ENCODE results near the gene ANXA2R.

DNA sequence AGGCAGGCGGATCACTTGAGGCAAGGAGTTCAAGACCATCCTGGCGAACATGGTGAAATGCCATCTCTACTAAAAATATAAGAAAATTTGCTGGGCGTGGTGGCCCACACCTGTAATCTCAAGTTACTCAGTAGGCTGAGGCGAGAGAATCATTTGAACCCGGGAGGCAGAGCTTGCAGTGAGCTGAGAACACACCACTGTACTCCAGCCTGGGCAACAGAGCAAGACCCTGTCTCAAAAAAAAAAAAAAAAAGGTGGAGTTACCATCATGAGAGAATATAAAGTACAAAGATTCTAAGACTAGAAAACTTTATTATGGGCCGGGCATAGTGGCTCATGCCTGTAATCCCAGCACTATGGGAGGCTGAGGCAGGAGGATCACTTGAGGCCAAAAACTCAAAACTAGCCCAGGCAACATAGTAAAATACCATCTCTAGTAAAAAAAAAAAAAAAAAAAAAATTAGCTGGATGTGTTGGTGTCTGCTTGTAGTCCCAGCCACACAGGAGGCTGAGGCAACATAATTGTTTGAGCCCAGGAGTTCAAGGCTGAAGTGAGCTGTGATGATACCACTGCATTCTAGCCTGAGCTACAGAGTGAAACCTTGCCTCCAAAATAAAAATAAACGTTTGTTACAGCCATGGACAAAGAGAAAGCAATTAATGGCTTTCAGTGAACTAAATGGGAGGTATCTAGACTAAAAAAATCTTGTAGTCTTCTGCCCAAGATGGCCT is 12.9 kb downstream of the ANXA2R start:
- TF ChIP-seq, protein P1, sequence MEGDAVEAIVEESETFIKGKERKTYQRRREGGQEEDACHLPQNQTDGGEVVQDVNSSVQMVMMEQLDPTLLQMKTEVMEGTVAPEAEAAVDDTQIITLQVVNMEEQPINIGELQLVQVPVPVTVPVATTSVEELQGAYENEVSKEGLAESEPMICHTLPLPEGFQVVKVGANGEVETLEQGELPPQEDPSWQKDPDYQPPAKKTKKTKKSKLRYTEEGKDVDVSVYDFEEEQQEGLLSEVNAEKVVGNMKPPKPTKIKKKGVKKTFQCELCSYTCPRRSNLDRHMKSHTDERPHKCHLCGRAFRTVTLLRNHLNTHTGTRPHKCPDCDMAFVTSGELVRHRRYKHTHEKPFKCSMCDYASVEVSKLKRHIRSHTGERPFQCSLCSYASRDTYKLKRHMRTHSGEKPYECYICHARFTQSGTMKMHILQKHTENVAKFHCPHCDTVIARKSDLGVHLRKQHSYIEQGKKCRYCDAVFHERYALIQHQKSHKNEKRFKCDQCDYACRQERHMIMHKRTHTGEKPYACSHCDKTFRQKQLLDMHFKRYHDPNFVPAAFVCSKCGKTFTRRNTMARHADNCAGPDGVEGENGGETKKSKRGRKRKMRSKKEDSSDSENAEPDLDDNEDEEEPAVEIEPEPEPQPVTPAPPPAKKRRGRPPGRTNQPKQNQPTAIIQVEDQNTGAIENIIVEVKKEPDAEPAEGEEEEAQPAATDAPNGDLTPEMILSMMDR (IDR thresholded peaks at IDR 0.05): no peak
- TF ChIP-seq EZH2 (IDR thresholded peaks at IDR 0.05; ENCODE audit: borderline replicate concordance, insufficient read depth, low read depth, low read length, poor library complexity, severe bottlenecking): no peak
